ENCODE results near the gene KIF25.

GRCh38 chr6:168061269-168062210, 64.1 kb downstream of the KIF25 start:
- TF ChIP-seq CTCF (IDR thresholded peaks at IDR 0.05) (no peak), POLR2A (IDR thresholded peaks at IDR 0.05) (no peak)
